Gastroesophageal sphincter (tissue), 4 donors: ENCODE measurements around the gene LITAFD. TPM values are rescaled to one million over a fixed set of nuclear protein-coding genes. Genes with fewer than 3 reads are reported as not detected.
"Not testable (repeated sequence)": the region's sequence is repeated elsewhere in the genome, so short reads cannot be mapped to it uniquely, and the experiment has no call there.

Experiments
- ATAC-seq: fragments of 150-250 bp; one replicate; pipeline ENCODE4 v1.9.1; 2016; ENCODE audit warnings: mild to moderate bottlenecking, moderate library complexity
- H3K27ac ChIP-seq, 4 donors: fragments of 200-600 bp; sonication (generic) in 3 of 4; 1 replicate in 3 of 4; 2 replicates in 1 of 4; pipeline ENCODE4 v1.5.1; 2016 to 2019
- H3K27me3 ChIP-seq: fragments of 200-600 bp; sonication (generic); one replicate; pipeline ENCODE4 v1.5.1; 2019
- H3K36me3 ChIP-seq, 2 donors: fragments of 200-600 bp; sonication (generic); one replicate each; pipeline ENCODE4 v1.5.1; 2019; ENCODE audit warnings: control low read depth in 1 of 2
- H3K4me1 ChIP-seq, 3 donors: fragments of 200-600 bp; sonication (generic); 1 replicate in 2 of 3; 2 replicates in 1 of 3; pipeline ENCODE4 v1.5.1; 2016 to 2019; ENCODE audit warnings: control low read depth in 2 of 3
- H3K4me3 ChIP-seq, 2 donors: fragments of 200-600 bp; sonication (generic); one replicate each; pipeline ENCODE4 v1.5.1; 2019; ENCODE audit warnings: mild to moderate bottlenecking in 1 of 2, moderate library complexity in 1 of 2
- H3K9me3 ChIP-seq, 3 donors: fragments of 200-600 bp; sonication (generic); one replicate each; pipeline ENCODE4 v1.5.1; 2017 to 2019; ENCODE audit warnings: control low read depth in 2 of 3
- CTCF ChIP-seq, 4 experiments: fragments of 200-600 bp in 2 of 4; fragments of 450-650 bp in 2 of 4; sonication (generic) in 1 of 4; IDR thresholded peaks; one replicate each; pipeline ENCODE4 v1.5.1; 2017 to 2019; ENCODE audit warnings: antibody characterized with exemption in 4 of 4, mild to moderate bottlenecking in 2 of 4, moderate library complexity in 2 of 4
- EP300 ChIP-seq: sonication (generic); formaldehyde crosslinking; IDR thresholded peaks from one replicate; pipeline ENCODE4 v1.6.1; 2017; ENCODE audit warnings: antibody characterized with exemption, mild to moderate bottlenecking
- POLR2A ChIP-seq, 2 donors: fragments of 450-650 bp; IDR thresholded peaks; one replicate each; pipeline ENCODE4 v1.6.1; 2017; ENCODE audit warnings: antibody characterized with exemption in 2 of 2, mild to moderate bottlenecking in 2 of 2, moderate library complexity in 1 of 2
- POLR2AphosphoS5 ChIP-seq: sonication (generic); formaldehyde crosslinking; IDR thresholded peaks from one replicate; pipeline ENCODE4 v1.6.1; 2017; ENCODE audit warnings: antibody characterized with exemption
- WGBS, 2 donors: methylation state at CpG; one replicate each; pipeline ENCODE4 v1.1.5; 2018; ENCODE audit warnings: low coverage in 1 of 2; 5-methylcytosine and 5-hydroxymethylcytosine counted together
- total RNA-seq, 4 donors: library from RNA; depleted of rRNA; stranded (reverse); fragments of >200 nt; gene quantifications; one replicate each; pipeline ENCODE4 v1.1.0, GENCODE V29; 2016

Gene LITAFD
- total RNA-seq, 4 donors from 2014 or later, result not detected

GRCh38 chr16:8867216-8867931, 14.8 kb upstream of the LITAFD start:
- Histone ChIP-seq H3K4me1 (peaks cover 0 to 67% (median 35%) of the 10 kb centered on the region in 3 donors), H3K4me3 (peak overlapping the region; percentile 53 to 84), H3K9me3 (no peaks in the 10 kb centered on the region), H3K36me3 (no peaks in the 10 kb centered on the region), H3K27me3 (no peaks in the 10 kb centered on the region), H3K27ac (peak overlapping the region in 3 of 4 donors; percentile 86 to 89 (median 87))
- no peak for ATAC-seq
- 5 to 10% methylated on average over 8 to 11 of the region's 35 CpGs for WGBS, 2 donors
- TF ChIP-seq POLR2A (IDR thresholded peaks at IDR 0.05) (no peak), POLR2AphosphoS5 (peak; percentile 12), CTCF (IDR thresholded peaks at IDR 0.05) (no peak)

GRCh38 chr16:8867932-8868415, 14.2 kb upstream of the LITAFD start:
- Histone ChIP-seq H3K27me3 (no peaks in the 10 kb centered on the region), H3K4me3 (peak overlapping the region; percentile 53 to 84), H3K4me1 (peaks cover 0 to 61% (median 32%) of the 10 kb centered on the region in 3 donors), H3K9me3 (no peaks in the 10 kb centered on the region), H3K27ac (peak overlapping the region; percentile 35 to 89 (median 86)), H3K36me3 (no peaks in the 10 kb centered on the region)
- no peak for TF ChIP-seq EP300
- TF ChIP-seq POLR2A (IDR thresholded peaks at IDR 0.05), result no peak
- no peak for TF ChIP-seq CTCF (IDR thresholded peaks at IDR 0.05)
- no peak for TF ChIP-seq POLR2AphosphoS5
- no peak for ATAC-seq
- 0% methylated on average over 1 of the region's 16 CpGs; no CpG with 5 or more reads in 1 of the 2 donors for WGBS, 2 donors

GRCh38 chr16:8868416-8869211, 13.5 kb upstream of the LITAFD start, which contains the start of gene CARHSP1:
TSS of gene CARHSP1 (minus strand) at chr16:8869006. CDS start at chr16:8859328, 9,678 bp downstream.
- ATAC-seq, result peak; percentile 90
- WGBS, 2 donors, result no CpG with 5 or more reads among the region's 83 CpGs
- Histone ChIP-seq H3K4me3 (peak within 1 kb of the TSS; percentile 53 to 84), H3K4me1 (peaks cover 0 to 55% (median 27%) of the 10 kb centered on the region in 3 donors), H3K27me3 (no peaks in the 10 kb centered on the region), H3K36me3 (no peaks in the 10 kb centered on the region), H3K9me3 (no peaks in the 10 kb centered on the region), H3K27ac (peak within 1 kb of the TSS; percentile 35 to 89 (median 86))
- TF ChIP-seq EP300, result no peak
- TF ChIP-seq POLR2A (IDR thresholded peaks at IDR 0.05), result peak; percentile 25 to 35
- no peak for TF ChIP-seq CTCF (IDR thresholded peaks at IDR 0.05)
- TF ChIP-seq POLR2AphosphoS5, result no peak

GRCh38 chr16:8869212-8869987, 12.8 kb upstream of the LITAFD start:
- Histone ChIP-seq H3K4me3 (peak overlapping the region; percentile 53 to 84), H3K36me3 (no peaks in the 10 kb centered on the region), H3K9me3 (no peaks in the 10 kb centered on the region), H3K4me1 (peaks cover 0 to 47% (median 20%) of the 10 kb centered on the region in 3 donors), H3K27me3 (no peaks in the 10 kb centered on the region), H3K27ac (peak overlapping the region in 3 of 4 donors; percentile 40 to 87 (median 86))
- WGBS, 2 donors, result 0 to 41% methylated on average over 8 to 13 of the region's 37 CpGs
- no peak for ATAC-seq
- peak in 3 of 4 experiments; percentile 7 to 17 (median 9) for TF ChIP-seq CTCF (IDR thresholded peaks at IDR 0.05)
- no peak for TF ChIP-seq POLR2A (IDR thresholded peaks at IDR 0.05)

- not testable (repeated sequence) for H3K36me3 ChIP-seq, ATAC-seq, H3K27me3 ChIP-seq, H3K4me3 ChIP-seq, H3K9me3 ChIP-seq
- peak overlapping the region in 1 of 4 donors; percentile 87 for H3K27ac ChIP-seq
- 94 to 100% methylated on average over 6 to 10 of the region's 10 CpGs for WGBS, 2 donors
- H3K4me1 ChIP-seq, result peaks cover 0 to 42% (median 15%) of the 10 kb centered on the region in 3 donors
These were observed 12.2 kb upstream of the LITAFD start for GRCh38 chr16:8869988-8870241.
